Activated CD4-positive, CD25-positive, alpha-beta regulatory T cell (primary cell): ENCODE data around the gene TADA1.
"Not testable (repeated sequence)": the region's sequence is repeated elsewhere in the genome, so short reads cannot be mapped to it uniquely, and the experiment has no call there.

Experiments
- DNase-seq, 4 experiments: peaks; one replicate each; lab custom pipeline; 2025; lab: John Stamatoyannopoulos, UW

TADA1 gene

GRCh38 chr1:166843769-166844596, 32.1 kb downstream of the TADA1 start:
- DNase-seq, result no peak

- no peak for DNase-seq
These were observed 32.7 kb downstream of the TADA1 start for GRCh38 chr1:166843322-166843721.

- DNase-seq, result no peak
These were observed 35.5 kb downstream of the TADA1 start for GRCh38 chr1:166840309-166841274.

DNA sequence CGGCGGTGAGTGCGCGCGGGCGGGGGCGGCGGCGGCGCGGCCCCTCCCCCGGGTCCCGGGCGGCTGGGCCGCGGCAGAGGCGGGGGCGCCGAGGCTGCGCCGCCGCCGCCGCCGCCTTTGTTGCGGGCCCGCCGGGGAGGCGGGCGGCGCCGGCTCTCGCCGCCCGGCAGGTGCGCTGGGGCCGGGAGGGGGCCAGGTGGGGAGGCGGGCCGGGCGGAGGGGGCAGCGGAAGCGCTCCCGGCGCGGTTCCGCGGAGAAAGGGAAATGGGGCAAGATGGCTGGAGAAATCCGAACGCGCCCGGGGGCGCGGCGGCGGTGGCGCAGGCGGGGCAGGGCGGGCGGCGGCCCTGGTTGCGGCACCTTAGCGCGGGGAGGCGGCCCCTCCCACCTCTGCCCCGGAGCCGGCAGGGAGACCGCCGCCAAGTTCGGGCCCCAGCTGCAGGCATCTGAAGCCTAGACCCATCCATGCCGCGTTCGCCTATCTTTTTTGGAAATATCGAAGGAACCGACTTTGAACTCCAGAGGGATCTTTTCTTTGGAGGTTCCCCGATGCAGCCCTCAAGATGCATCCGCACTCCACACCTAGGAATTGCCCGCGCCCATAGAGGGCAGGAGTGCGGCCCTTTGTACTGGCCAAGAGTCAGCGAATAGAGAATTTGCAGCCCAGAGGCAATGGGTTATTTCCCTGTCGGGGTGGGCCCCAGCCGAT, 36.3 kb downstream of the TADA1 start:
- DNase-seq, result peak; percentile 23 to 36 (median 30)

GRCh38 chr1:166838766-166839599, 37.1 kb downstream of the TADA1 start, which contains the start of gene POGK:
POGK (plus strand) TSS chr1:166839475; CDS start chr1:166840957, 1,482 bp downstream.
- peak; percentile 55 to 69 (median 58) for DNase-seq

DNA sequence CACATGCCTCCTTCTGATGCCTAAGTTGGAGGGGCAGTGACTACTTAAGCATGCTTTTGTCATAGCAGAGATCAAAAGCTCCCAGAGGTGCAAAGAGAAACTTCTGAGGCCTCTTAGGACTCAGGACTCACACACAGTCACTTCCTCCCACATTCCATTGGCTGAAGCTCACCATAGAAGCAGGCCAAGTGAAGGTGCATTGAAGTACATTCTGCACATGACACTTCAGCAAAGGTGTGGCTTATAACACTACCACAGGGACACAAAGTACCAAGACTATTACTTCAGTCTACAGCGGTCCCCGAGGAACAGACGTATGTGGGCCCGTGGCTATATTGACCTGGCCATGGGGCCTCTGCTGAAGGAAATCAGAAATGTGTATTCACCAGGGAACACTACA, 39.3 kb downstream of the TADA1 start:
- DNase-seq, result no peak

GRCh38 chr1:166829762-166830161, 46.3 kb downstream of the TADA1 start:
- not testable (repeated sequence) for DNase-seq

DNA sequence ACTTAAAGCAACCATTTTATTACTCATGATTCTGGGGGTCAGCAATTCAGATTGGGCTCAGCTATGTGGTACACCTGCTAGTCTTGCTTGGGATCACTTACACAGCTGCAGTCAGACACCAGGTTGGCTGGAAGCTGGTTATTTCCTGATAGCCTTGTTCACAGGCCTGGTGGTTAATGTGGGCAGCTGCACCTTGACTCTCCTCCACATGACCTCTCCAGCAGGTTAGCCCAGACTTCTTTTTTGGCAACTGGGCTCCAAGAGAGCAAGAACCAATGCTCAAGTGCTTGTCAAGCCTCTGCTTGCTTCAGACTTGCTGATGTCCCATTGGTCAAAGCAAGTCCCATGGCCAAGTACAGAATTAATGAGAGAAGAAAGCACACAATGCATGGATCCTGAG, 48.6 kb downstream of the TADA1 start:
- no peak for DNase-seq

GRCh38 chr1:166822385-166822784, 53.7 kb downstream of the TADA1 start:
- DNase-seq, result no peak

DNA sequence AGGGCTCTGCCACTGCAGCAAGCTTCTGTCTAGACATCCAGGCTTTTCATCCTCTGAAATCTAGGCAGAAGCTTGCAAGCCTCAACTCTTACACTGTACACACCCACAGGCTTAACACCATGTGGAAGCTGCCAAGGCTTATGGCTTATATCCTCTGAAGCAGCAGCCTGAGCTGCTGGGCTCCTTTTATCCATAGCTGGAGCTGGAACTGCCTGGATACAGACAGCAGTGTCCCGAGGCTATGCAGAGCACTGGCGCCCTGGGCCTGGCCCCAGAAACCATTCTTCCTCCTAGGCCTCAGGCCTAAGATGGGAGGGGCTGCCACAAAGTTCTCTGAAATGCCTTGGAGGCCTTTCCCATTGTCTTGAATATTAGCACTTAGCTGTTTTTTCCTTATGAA, 56.1 kb downstream of the TADA1 start:
- no peak for DNase-seq

DNA sequence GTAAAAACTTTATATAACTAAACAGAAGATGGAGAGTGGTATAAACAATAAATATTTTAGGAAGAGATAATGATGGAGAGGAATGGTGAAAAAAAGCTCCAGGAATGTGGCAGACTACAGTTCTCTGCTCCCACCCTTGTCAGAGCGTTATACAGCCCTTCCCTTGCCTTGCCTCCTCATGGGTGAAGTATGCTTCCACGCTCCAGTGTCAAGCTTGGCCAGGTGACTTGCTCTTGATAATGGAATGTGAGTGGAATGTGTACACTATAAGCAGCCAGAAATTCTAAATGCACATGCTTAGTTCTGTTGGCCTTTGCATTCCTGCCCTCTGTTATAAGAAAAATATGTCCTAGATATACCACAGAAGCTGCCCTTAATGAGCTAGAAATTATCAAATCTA, 61.5 kb downstream of the TADA1 start:
- no peak for DNase-seq

DNA sequence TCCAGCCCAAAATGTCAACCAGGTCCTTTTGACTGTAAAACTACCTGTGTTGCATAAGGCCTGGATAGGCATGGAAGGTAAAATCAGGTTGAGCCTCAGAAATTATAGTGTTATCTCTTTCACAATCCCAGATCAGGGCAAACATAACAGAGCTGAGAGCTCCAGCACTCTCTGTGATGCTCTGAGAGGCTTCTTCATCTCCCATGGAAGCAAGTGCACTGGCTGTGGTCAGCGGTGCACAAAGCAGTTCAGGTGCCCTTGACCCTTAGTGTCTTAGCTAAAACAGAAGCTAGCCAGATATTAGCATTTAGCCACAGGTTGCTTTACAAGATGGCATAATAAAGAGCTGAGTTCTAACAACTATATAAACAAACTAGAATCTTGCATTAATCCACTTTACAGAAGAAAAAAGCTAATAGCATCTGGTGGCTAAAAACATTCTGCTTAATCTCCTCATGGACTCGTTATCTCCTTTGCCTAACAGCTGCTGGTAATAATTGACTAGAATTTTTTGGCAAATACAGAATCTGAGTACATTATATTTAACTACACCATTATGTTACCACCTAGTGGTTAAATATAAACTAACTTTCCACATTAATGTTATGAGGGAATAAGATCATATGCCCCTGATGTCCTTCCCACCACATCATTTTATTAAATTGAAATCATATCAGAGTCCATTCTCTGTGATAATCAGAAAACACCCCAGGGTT, 62.4 kb downstream of the TADA1 start:
- DNase-seq, result no peak

DNA sequence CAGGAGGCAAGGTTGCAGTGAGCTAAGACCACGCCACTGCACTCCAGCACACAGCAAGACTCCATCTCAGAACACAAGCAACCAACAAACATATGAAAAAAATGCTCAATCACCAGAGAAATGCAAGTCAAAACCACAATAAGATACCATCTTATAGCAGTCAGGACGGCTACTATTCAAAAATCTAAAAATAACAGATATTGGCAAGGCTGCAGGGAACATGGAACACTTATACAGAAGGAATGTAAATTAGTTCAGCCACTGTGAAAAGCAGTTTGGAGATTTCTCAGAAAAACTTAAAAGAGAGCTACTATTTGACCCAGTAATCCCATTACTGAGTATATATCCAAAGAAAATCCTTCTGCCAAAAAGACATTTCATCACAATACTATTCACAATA, 64.4 kb downstream of the TADA1 start:
- DNase-seq, result no peak

- DNase-seq, result no peak
These were observed 67.1 kb downstream of the TADA1 start for GRCh38 chr1:166808952-166809351.
